GM23248 (cell line): ENCODE measurements around the gene COL27A1. TPM values are rescaled to one million over a fixed set of nuclear protein-coding genes. Genes with fewer than 3 reads are reported as not detected.

ENCODE experiments used
- DNase-seq: peaks from one replicate; pipeline ENCODE4 v3.0.0-alpha.2; 2015
- H2AFZ ChIP-seq: fragments of 200-600 bp; sonication (generic); 2 replicates; pipeline ENCODE4 v1.6.1; 2016; ENCODE audit warnings: antibody characterized with exemption
- H3F3A ChIP-seq: fragments of 200-600 bp; sonication (generic); 2 replicates; pipeline ENCODE4 v1.6.1; 2016; ENCODE audit warnings: mild to moderate bottlenecking, antibody characterized with exemption, mixed run types; ENCODE audit not compliant: insufficient read depth
- H3K27ac ChIP-seq: fragments of 200-600 bp; sonication (generic); 2 replicates; pipeline ENCODE4 v1.5.1; 2016; ENCODE audit warnings: mild to moderate bottlenecking
- H3K27me3 ChIP-seq: fragments of 200-600 bp; sonication (generic); replicated peaks from 2 replicates; pipeline ENCODE4 v1.6.1; 2016; ENCODE audit warnings: mild to moderate bottlenecking; ENCODE audit not compliant: insufficient read depth
- H3K36me3 ChIP-seq: fragments of 200-600 bp; sonication (generic); 2 replicates; pipeline ENCODE4 v1.6.1; 2016; ENCODE audit warnings: low read depth, mild to moderate bottlenecking
- H3K4me1 ChIP-seq: fragments of 200-600 bp; sonication (generic); 2 replicates; pipeline ENCODE4 v1.6.1; 2016; ENCODE audit warnings: mild to moderate bottlenecking; ENCODE audit not compliant: insufficient read depth
- H3K4me2 ChIP-seq: fragments of 200-600 bp; sonication (generic); one replicate; pipeline ENCODE4 v1.6.1; 2016; ENCODE audit warnings: mild to moderate bottlenecking; ENCODE audit not compliant: unreplicated experiment
- H3K4me3 ChIP-seq: fragments of 200-600 bp; sonication (generic); 2 replicates; pipeline ENCODE4 v1.5.1; 2016; ENCODE audit warnings: mild to moderate bottlenecking
- H3K79me2 ChIP-seq: fragments of 200-600 bp; sonication (generic); 2 replicates; pipeline ENCODE4 v1.6.1; 2016; ENCODE audit warnings: mild to moderate bottlenecking; ENCODE audit not compliant: insufficient read depth
- H3K9ac ChIP-seq: fragments of 200-600 bp; sonication (generic); 2 replicates; pipeline ENCODE4 v1.6.1; 2016; ENCODE audit warnings: mild to moderate bottlenecking
- H3K9me2 ChIP-seq: fragments of 200-600 bp; sonication (generic); 2 replicates; pipeline ENCODE4 v1.6.1; 2016; ENCODE audit warnings: mixed run types, mild to moderate bottlenecking, moderate library complexity; ENCODE audit not compliant: insufficient read depth
- H3K9me3 ChIP-seq: fragments of 200-600 bp; sonication (generic); one replicate; pipeline ENCODE4 v1.6.1; 2017; ENCODE audit warnings: low read depth
- H4K20me1 ChIP-seq: fragments of 200-600 bp; sonication (generic); 2 replicates; pipeline ENCODE4 v1.6.0; 2016; ENCODE audit not compliant: insufficient read depth
- EZH2 ChIP-seq: fragments of 200-600 bp; sonication (generic); IDR thresholded peaks from 2 replicates; pipeline ENCODE4 v1.6.1; 2018; ENCODE audit warnings: antibody characterized with exemption, mild to moderate bottlenecking; ENCODE audit not compliant: insufficient read depth, poor library complexity, severe bottlenecking
- EZH2phosphoT487 ChIP-seq: fragments of 200-600 bp; sonication (generic); IDR thresholded peaks from 2 replicates; pipeline ENCODE4 v1.6.1; 2018; ENCODE audit warnings: antibody characterized with exemption, moderate library complexity, mild to moderate bottlenecking, low read depth; ENCODE audit not compliant: insufficient read depth
- WGBS, 2 experiments: methylation state at CpG; one replicate each; pipeline ENCODE4 v1.1.6; 2015 to 2017; ENCODE audit warnings: low lambda C conversion rate in 2 of 2, low coverage in 1 of 2; ENCODE audit errors: missing lambda C conversion rate in 2 of 2; 5-methylcytosine and 5-hydroxymethylcytosine counted together
- in situ Hi-C: fragments of 300-500 bp; cut with MboI; formaldehyde crosslinking; loops from 2 replicates; pipeline ENCODE4 v1.15.0; 2020
- polyA plus RNA-seq: library from polyadenylated mRNA; unstranded; fragments of >200 nt; fragmentation: Nextera tagmentation; extraction: Ambion mirVana; gene quantifications from 2 replicates; pipeline ENCODE4 v1.2.1, GENCODE V29; 2016
- total RNA-seq: library from RNA; depleted of rRNA; stranded (reverse); fragments of >200 nt; shearing (Covaris generic); gene quantifications from 2 replicates; pipeline ENCODE4 v1.2.3, GENCODE V29; 2014

COL27A1 gene
- total and polyA plus RNA-seq, 2 experiments from 2014 or later: 1.6 to 2.3 TPM

- no peak for DNase-seq
- H3K4me3 ChIP-seq: no peak overlapping the region
- no peaks in the 10 kb centered on the region for H4K20me1 ChIP-seq
- H3K4me1 ChIP-seq: no peaks in the 10 kb centered on the region
- H3K36me3 ChIP-seq: no peaks in the 10 kb centered on the region
- in situ Hi-C loops: no loop called here
- no peak overlapping the region for H3K4me2 ChIP-seq
- H3K9me2 ChIP-seq: no peaks in the 10 kb centered on the region
- no peak for TF ChIP-seq EZH2
- TF ChIP-seq EZH2phosphoT487: no peak
- 97 to 100% methylated on average over 5 of the region's 5 CpGs for WGBS, 2 experiments
- H3K79me2 ChIP-seq: no peaks in the 10 kb centered on the region
- no peaks in the 10 kb centered on the region for H3K27me3 ChIP-seq
- no peak overlapping the region for H3K9ac ChIP-seq
- no peaks in the 10 kb centered on the region for H3F3A ChIP-seq
- H2AFZ ChIP-seq: no peak overlapping the region
- H3K27ac ChIP-seq: no peak overlapping the region
- H3K9me3 ChIP-seq: no peaks in the 10 kb centered on the region
These were observed 81.9 kb downstream of the COL27A1 start for GRCh38 chr9:114237247-114237646.

DNA sequence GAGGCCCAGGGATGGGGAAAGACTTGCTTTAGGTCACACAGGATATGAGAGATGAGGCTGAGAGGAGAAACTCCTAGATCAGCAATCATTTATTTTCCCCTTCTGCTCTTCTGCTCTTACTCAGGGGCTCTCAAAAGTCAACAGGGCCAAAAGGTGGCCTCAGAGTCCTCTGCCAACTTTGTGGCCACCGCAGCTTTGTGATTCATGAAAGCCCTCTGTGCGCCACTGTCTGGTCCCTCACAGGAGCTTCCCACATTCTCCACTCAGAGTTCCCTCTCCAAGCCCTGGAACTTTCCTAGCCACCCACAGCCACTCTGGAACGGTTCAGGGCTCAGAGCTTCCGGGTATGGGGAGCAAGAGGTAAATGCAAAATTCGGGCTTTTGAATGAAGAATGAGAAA is 82.4 kb downstream of the COL27A1 start:
- Histone ChIP-seq H3K9me2 (no peaks in the 10 kb centered on the region), H3K27me3 (no peaks in the 10 kb centered on the region), H3K4me3 (no peak overlapping the region), H3K27ac (no peak overlapping the region), H3K79me2 (no peaks in the 10 kb centered on the region), H3K9ac (no peak overlapping the region), H3K9me3 (no peaks in the 10 kb centered on the region), H3F3A (no peaks in the 10 kb centered on the region), H4K20me1 (no peaks in the 10 kb centered on the region), H3K36me3 (no peaks in the 10 kb centered on the region), H3K4me2 (no peak overlapping the region), H3K4me1 (no peaks in the 10 kb centered on the region), H2AFZ (no peak overlapping the region)
- in situ Hi-C loops: no loop called here
- DNase-seq: no peak
- 90 to 92% methylated on average over 5 of the region's 5 CpGs for WGBS, 2 experiments
- TF ChIP-seq EZH2phosphoT487: no peak
- no peak for TF ChIP-seq EZH2

GRCh38 chr9:114238472-114238871 is 83.1 kb downstream of the COL27A1 start:
- H3K79me2 ChIP-seq: no peaks in the 10 kb centered on the region
- no peak for DNase-seq
- no peak overlapping the region for H2AFZ ChIP-seq
- no peak overlapping the region for H3K4me2 ChIP-seq
- H3K27ac ChIP-seq: no peak overlapping the region
- in situ Hi-C loops: no loop called here
- 88 to 93% methylated on average over 8 of the region's 8 CpGs for WGBS, 2 experiments
- H3K9me3 ChIP-seq: no peaks in the 10 kb centered on the region
- no peaks in the 10 kb centered on the region for H3K4me1 ChIP-seq
- H3F3A ChIP-seq: no peaks in the 10 kb centered on the region
- H3K4me3 ChIP-seq: no peak overlapping the region
- no peaks in the 10 kb centered on the region for H4K20me1 ChIP-seq
- no peak overlapping the region for H3K9ac ChIP-seq
- H3K9me2 ChIP-seq: no peaks in the 10 kb centered on the region
- no peaks in the 10 kb centered on the region for H3K36me3 ChIP-seq
- TF ChIP-seq EZH2phosphoT487 (no peak), EZH2 (no peak)
- no peaks in the 10 kb centered on the region for H3K27me3 ChIP-seq

DNA sequence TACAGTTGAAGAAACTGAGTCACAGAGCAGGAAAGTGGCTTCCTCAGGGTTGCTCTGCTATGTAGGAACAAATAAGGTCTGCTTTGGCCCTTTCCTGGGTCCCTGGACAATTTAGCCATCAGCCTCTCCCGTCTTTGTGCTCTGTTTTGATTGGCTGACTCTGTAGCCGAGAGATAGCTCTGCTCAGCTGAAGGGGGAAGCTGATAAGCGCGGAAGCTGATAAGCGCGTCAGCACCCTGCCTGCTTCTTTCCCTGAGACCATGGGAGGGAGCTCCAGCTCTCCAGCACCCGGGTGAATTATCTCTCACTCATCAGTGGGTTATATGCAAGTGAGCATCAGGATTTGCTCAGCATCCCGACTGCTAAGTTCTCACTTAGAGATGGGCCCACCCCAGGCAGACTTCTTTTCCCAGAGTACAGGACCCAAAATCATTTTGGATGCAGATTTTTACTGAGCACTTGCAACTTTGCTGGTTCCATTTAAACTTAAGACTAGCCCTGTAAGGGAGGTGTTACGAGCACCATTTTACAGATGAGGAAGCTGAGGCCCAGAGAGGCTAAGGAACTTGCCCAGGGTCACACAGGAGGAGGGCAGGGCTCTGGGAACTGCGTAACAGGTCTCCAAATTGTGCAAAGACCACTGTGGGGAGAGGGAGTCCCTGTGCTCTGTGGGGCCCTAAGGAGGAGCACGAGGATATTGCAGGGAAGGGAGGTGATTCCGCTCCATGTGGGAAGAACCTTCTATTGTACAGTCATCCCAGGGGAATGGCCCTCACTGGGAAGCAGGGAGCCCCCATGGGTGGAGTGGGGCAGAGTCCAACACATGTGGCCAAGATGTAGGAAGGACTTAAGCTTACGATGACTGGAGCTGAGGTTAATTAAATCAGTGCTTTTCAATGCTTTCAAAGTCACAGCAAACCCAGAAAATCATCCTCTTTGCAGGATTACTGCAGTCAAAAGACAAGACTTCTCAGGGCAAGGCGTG is 83.8 kb downstream of the COL27A1 start:
- peak; percentile 20 for DNase-seq
- no peak for TF ChIP-seq EZH2
- TF ChIP-seq EZH2phosphoT487: no peak

More for the DNA sequence above, 83.8 kb downstream of the COL27A1 start:
- Histone ChIP-seq H3K27ac (no peak overlapping the region), H3K9me2 (no peaks in the 10 kb centered on the region), H4K20me1 (no peaks in the 10 kb centered on the region), H3F3A (no peaks in the 10 kb centered on the region), H3K36me3 (no peaks in the 10 kb centered on the region), H3K27me3 (no peaks in the 10 kb centered on the region), H3K9me3 (no peaks in the 10 kb centered on the region), H3K9ac (no peak overlapping the region), H3K4me3 (no peak overlapping the region), H2AFZ (no peak overlapping the region), H3K4me1 (no peaks in the 10 kb centered on the region), H3K79me2 (no peaks in the 10 kb centered on the region), H3K4me2 (no peak overlapping the region)
- 95 to 96% methylated on average over 14 of the region's 14 CpGs for WGBS, 2 experiments
- in situ Hi-C loops: no loop called here
